GM19193 (cell line): ENCODE results near the gene GMDS.

ENCODE experiments used
- POLR2A ChIP-seq: IDR thresholded peaks from 4 replicates; pipeline ENCODE4 v1.6.1; 2011; ENCODE audit not compliant: insufficient read depth, insufficient read length; ENCODE audit errors: extremely low read depth

The GMDS gene

GRCh38 chr6:1871724-1872315 lies 373.6 kb downstream of the GMDS start:
- no peak for TF ChIP-seq POLR2A

GRCh38 chr6:1870932-1871331 lies 374.5 kb downstream of the GMDS start:
- no peak for TF ChIP-seq POLR2A

GRCh38 chr6:1870251-1870650 lies 375.2 kb downstream of the GMDS start:
- no peak for TF ChIP-seq POLR2A

DNA sequence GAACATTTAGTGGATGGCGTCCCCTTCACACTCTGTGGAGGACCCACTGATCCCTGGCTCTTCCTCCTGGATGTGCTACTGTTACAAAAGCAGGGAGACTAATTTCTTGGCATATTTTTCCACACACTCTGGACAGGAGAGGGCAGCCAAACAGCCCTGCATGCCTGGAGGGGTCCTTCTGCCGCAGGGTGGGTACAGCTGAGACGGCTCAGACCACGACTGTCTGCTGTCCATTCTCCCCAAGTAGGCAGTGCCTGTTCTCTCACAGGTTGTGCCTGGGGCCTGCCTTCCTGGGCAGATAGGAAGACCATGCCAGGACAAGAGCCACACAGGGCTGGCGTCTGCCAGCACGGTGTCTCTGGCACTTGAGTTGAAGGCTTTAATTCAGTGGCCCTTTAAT lies 375.6 kb downstream of the GMDS start:
- no peak for TF ChIP-seq POLR2A

DNA sequence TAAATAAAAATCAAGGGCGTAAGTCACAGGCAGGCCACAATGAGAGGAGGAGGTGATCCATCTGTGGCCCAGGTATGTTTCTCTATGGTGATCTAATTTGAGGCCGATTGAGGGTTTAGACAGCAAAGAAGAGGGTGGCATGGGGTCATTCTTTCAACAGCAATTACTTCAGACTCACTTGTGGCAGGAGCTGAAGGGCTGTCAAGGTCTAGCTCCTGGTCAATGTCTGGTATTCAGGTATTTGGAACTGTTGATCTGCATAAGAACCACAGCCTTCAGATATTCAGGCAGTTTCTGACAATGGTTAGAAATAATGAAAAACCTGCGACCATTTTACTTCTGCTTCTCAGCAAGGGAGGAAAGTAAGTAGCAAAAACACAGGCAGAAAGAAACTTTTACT lies 376.1 kb downstream of the GMDS start:
- TF ChIP-seq POLR2A, result no peak

- no peak for TF ChIP-seq POLR2A
These were observed 376.7 kb downstream of the GMDS start for GRCh38 chr6:1868561-1869261.

GRCh38 chr6:1867197-1867596 lies 378.2 kb downstream of the GMDS start:
- TF ChIP-seq POLR2A, result no peak

- TF ChIP-seq POLR2A, result no peak
These were observed 379.8 kb downstream of the GMDS start for GRCh38 chr6:1865585-1865984.

- TF ChIP-seq POLR2A, result no peak
These were observed 380.9 kb downstream of the GMDS start for GRCh38 chr6:1864496-1864895.

GRCh38 chr6:1862411-1862810 lies 383.0 kb downstream of the GMDS start:
- no peak for TF ChIP-seq POLR2A

DNA sequence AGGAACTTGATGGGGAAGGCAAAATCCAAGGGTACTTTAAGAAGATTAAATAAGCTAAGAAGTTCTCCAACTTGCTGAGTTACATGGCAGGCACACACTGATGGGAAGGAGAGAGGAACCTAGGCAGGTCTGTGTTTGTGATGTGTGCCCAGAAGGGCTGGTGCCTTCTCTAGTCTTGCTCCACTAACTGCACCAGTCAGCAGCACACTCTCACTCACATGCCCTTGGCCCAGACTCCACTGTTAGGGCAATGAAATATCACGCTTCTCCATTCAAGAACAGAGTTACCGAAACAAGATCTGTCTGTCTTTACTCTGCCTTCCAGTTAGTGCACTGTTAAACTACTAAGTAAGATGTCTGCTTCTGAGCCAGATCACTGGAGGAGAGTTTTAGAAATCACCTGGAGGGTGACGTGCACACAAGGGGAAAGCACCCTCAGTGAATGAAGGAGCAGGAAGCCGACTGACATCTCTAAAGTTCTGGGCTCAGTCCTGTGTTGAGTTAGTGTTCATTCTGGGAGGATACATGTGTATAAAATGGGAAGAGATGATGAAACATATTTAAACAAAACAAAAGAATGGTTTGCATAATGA lies 384.6 kb downstream of the GMDS start:
- no peak for TF ChIP-seq POLR2A

DNA sequence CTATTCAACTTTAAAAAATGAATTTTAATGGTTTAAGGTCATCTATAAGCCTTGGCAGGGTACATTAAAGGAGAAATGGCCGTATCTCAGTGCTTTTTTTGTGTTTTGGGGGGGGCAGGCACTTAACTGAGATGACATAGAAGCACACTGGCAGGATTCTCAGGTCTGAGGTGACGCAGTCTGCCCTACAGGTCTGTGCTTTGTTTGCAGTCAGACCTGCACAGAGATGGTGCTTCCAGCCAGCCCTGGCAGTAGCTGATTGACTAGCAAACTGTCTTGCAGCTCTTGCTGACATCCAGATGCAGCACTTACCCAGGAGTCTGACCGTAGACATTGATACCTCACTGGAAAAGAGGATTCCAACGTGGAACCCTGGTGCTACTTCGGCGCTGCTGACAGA lies 386.5 kb downstream of the GMDS start:
- no peak for TF ChIP-seq POLR2A

DNA sequence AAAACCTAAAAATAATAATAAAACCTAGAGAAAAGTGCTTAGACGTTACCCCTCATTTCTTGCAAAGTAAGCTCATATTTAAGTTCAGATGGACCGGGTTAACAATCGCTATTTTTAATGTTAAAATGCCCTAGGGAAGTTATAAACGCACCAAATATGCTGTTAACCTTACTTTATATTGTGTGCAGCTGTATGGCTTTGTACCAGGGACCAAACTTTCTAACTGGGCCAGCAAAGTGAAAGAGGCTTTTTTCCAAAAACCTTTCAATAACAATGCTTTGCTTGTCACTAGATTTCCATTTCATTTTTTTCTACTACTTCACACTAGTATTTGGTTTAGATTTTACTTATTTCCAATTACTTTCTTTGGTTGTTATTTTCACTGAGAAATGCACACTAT lies 387.2 kb downstream of the GMDS start:
- no peak for TF ChIP-seq POLR2A

DNA sequence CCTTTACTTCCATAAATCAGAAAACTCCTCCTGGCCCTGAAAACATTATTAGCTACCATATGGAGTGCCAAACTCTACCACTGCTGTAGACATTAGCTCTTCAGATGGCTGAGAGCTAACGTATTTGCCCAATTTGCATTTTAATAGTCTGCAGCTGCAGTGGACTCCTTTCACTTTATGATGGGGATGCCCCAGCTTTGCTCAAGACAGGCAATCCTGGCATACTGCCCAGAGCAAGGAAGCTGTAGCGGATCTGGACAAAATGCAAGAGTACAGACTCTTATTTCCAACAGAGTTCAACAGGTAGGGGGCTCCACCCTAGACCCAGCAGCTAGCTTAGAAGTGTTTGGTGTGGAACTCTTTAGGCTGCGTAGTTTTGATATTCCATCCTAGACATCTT lies 389.0 kb downstream of the GMDS start:
- no peak for TF ChIP-seq POLR2A

DNA sequence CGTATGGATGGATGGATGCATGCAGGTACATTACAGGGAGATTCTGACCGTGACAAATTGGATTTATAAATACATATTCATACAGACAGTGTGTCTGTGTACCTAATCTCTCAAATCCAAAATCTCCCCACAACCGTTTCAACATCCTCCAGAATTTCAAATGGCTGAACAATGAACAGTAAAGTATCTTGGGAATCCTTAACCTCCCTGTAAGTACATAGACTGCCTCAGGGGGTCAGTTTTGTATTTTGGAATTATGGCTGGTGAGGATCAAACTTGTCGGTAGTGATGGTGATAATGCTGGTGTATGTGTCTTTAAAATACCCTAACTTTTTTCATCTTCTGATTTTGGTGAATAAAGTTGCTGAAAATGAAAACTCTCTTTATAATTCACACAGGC lies 389.5 kb downstream of the GMDS start:
- no peak for TF ChIP-seq POLR2A

- no peak for TF ChIP-seq POLR2A
These were observed 391.1 kb downstream of the GMDS start for GRCh38 chr6:1854296-1854695.
